Testis (tissue), 2 donors: ENCODE results near the gene USP17L27.
"Not testable (repeated sequence)": the region's sequence is repeated elsewhere in the genome, so short reads cannot be mapped to it uniquely, and the experiment has no call there.

Source experiments
- CTCF ChIP-seq, 3 experiments: fragments of 450-650 bp in 2 of 3; fragments of 200-600 bp in 1 of 3; sonication (generic) in 1 of 3; IDR thresholded peaks; one replicate each; pipeline ENCODE4 v1.5.1; 2016 to 2019; ENCODE audit warnings: antibody characterized with exemption in 3 of 3, mild to moderate bottlenecking in 2 of 3, moderate library complexity in 1 of 3
- POLR2A ChIP-seq: fragments of 450-650 bp; IDR thresholded peaks from one replicate; pipeline ENCODE4 v1.6.1; 2017; ENCODE audit warnings: antibody characterized with exemption, mild to moderate bottlenecking, moderate library complexity

- not testable (repeated sequence) for TF ChIP-seq CTCF (IDR thresholded peaks at IDR 0.05); POLR2A
These were observed 9.6 kb upstream of the USP17L27 start, which contains the start of gene USP17L26 for GRCh38 chr4:9334358-9334757.
